Astrocyte (in vitro differentiated cells and primary cell): ENCODE data around the gene LCLAT1. TPM values are rescaled to one million over a fixed set of nuclear protein-coding genes. Genes with fewer than 3 reads are reported as not detected.
A peak's percentile ranks its signal among the peaks of the same experiment; 100 is the strongest.

Source experiments
- DNase-seq: peaks from one replicate; pipeline ENCODE4 v3.0.0-alpha.2; 2010; ENCODE audit warnings: low read depth
- FAIRE-seq: peaks from 2 replicates; lab custom pipeline; 2011; peaks lifted over from hg19 to GRCh38; lab: Jason Lieb, UNC
- H2AFZ ChIP-seq: 2 replicates; pipeline ENCODE4 v1.6.0; 2012; ENCODE audit warnings: low read depth, low read length, inconsistent platforms
- H3K27ac ChIP-seq: 2 replicates; pipeline ENCODE4 v1.5.1; 2011; ENCODE audit warnings: low read depth, low read length, inconsistent platforms
- H3K27me3 ChIP-seq: 2 replicates; pipeline ENCODE4 v1.6.0; 2011; ENCODE audit warnings: low read length, inconsistent platforms; ENCODE audit not compliant: insufficient read depth
- H3K36me3 ChIP-seq: 2 replicates; pipeline ENCODE4 v1.5.1; 2011; ENCODE audit warnings: low read length, inconsistent platforms; ENCODE audit not compliant: insufficient read depth
- H3K4me1 ChIP-seq: 2 replicates; pipeline ENCODE4 v1.5.1; 2011; ENCODE audit warnings: low read length, inconsistent platforms; ENCODE audit not compliant: insufficient read depth
- H3K4me2 ChIP-seq: 2 replicates; pipeline ENCODE4 v1.6.0; 2012; ENCODE audit warnings: low read length, inconsistent platforms
- H3K4me3 ChIP-seq: 2 replicates; pipeline ENCODE4 v1.5.1; 2011; ENCODE audit warnings: low read depth, mild to moderate bottlenecking, low read length, inconsistent platforms; ENCODE audit not compliant: insufficient read depth
- H3K79me2 ChIP-seq: 2 replicates; pipeline ENCODE4 v1.6.0; 2012; ENCODE audit warnings: mild to moderate bottlenecking, low read length, inconsistent platforms; ENCODE audit not compliant: insufficient read depth
- H3K9ac ChIP-seq: 2 replicates; pipeline ENCODE4 v1.6.0; 2012; ENCODE audit warnings: mild to moderate bottlenecking, low read length, inconsistent platforms
- H3K9me3 ChIP-seq: 2 replicates; pipeline ENCODE4 v1.5.1; 2012; ENCODE audit warnings: low read depth, mild to moderate bottlenecking, low read length, inconsistent platforms; ENCODE audit not compliant: insufficient read depth
- H4K20me1 ChIP-seq: 2 replicates; pipeline ENCODE4 v1.6.0; 2012; ENCODE audit warnings: low read length, inconsistent platforms; ENCODE audit not compliant: insufficient read depth
- H3K27ac Mint-ChIP-seq: one replicate; pipeline ENCODE4 v1.8.0; 2021; ENCODE audit warnings: mild to moderate bottlenecking, mixed read lengths; ENCODE audit not compliant: unreplicated experiment
- H3K27me3 Mint-ChIP-seq: one replicate; pipeline ENCODE4 v1.8.0; 2021; ENCODE audit warnings: low read depth, mixed read lengths; ENCODE audit not compliant: unreplicated experiment
- H3K36me3 Mint-ChIP-seq: one replicate; pipeline ENCODE4 v1.8.0; 2021; ENCODE audit warnings: low read depth, mixed read lengths; ENCODE audit not compliant: unreplicated experiment
- H3K4me1 Mint-ChIP-seq: one replicate; pipeline ENCODE4 v1.8.0; 2021; ENCODE audit warnings: low read depth, mixed read lengths; ENCODE audit not compliant: unreplicated experiment
- H3K4me3 Mint-ChIP-seq: one replicate; pipeline ENCODE4 v1.8.0; 2021; ENCODE audit warnings: mild to moderate bottlenecking, moderate library complexity, mixed read lengths; ENCODE audit not compliant: unreplicated experiment
- H3K9me3 Mint-ChIP-seq: one replicate; pipeline ENCODE4 v1.8.0; 2021; ENCODE audit warnings: mild to moderate bottlenecking, mixed read lengths; ENCODE audit not compliant: unreplicated experiment
- CTCF ChIP-seq: IDR thresholded peaks from 2 replicates; pipeline ENCODE4 v1.5.1; 2011; ENCODE audit warnings: low read depth, mild to moderate bottlenecking, inconsistent platforms, low read length, moderate library complexity; ENCODE audit not compliant: insufficient read depth
- EZH2 ChIP-seq: IDR thresholded peaks from 2 replicates; pipeline ENCODE4 v1.6.1; 2012; ENCODE audit warnings: mild to moderate bottlenecking, low read length, inconsistent platforms; ENCODE audit not compliant: insufficient read depth
- total RNA-seq: library from RNA; stranded (reverse); gene quantifications from 2 replicates; pipeline ENCODE4 v1.2.1, GENCODE V29; 2021

The LCLAT1 gene
- total RNA-seq, 1 donor from 2014 or later: 17.5 TPM

- H3K27me3 Mint-ChIP-seq: peaks cover 25% of the 10 kb centered on the region
- no peak overlapping the region for H2AFZ ChIP-seq
These were observed 41.8 kb upstream of the LCLAT1 start for GRCh38 chr2:30405260-30405605.

GRCh38 chr2:30406853-30407252 is 40.2 kb upstream of the LCLAT1 start:
- no peak overlapping the region for H3K9ac ChIP-seq
- no peaks in the 10 kb centered on the region for H3K36me3 ChIP-seq
- no peak overlapping the region for H3K4me3 ChIP-seq
- H3K36me3 Mint-ChIP-seq: no peaks in the 10 kb centered on the region
- DNase-seq (no peak), FAIRE-seq (no peak)
- H3K27ac Mint-ChIP-seq: no peak overlapping the region
- H3K79me2 ChIP-seq: no peaks in the 10 kb centered on the region
- peaks cover 14% of the 10 kb centered on the region for H3K27me3 Mint-ChIP-seq
- no peaks in the 10 kb centered on the region for H3K9me3 Mint-ChIP-seq
- no peak overlapping the region for H3K4me2 ChIP-seq
- no peak overlapping the region for H2AFZ ChIP-seq
- H3K4me1 Mint-ChIP-seq: peaks cover 41% of the 10 kb centered on the region
- H3K4me3 Mint-ChIP-seq: no peak overlapping the region
- no peak overlapping the region for H3K27ac ChIP-seq
- no peaks in the 10 kb centered on the region for H4K20me1 ChIP-seq
- no peak for TF ChIP-seq CTCF
- TF ChIP-seq EZH2: no peak
- no peaks in the 10 kb centered on the region for H3K9me3 ChIP-seq
- no peaks in the 10 kb centered on the region for H3K27me3 ChIP-seq
- peaks cover 40% of the 10 kb centered on the region for H3K4me1 ChIP-seq

More at GRCh38 chr2:30405260-30405605, 41.8 kb upstream of the LCLAT1 start:
- Histone ChIP-seq H3K9ac (no peak overlapping the region), H3K79me2 (no peaks in the 10 kb centered on the region), H3K4me1 (peaks cover 31% of the 10 kb centered on the region), H3K9me3 (no peaks in the 10 kb centered on the region), H3K27ac (no peak overlapping the region), H4K20me1 (no peaks in the 10 kb centered on the region), H3K27me3 (no peaks in the 10 kb centered on the region), H3K36me3 (no peaks in the 10 kb centered on the region), H3K4me2 (no peak overlapping the region), H3K4me3 (no peak overlapping the region)
- H3K4me3 Mint-ChIP-seq: no peak overlapping the region
- H3K4me1 Mint-ChIP-seq: peaks cover 29% of the 10 kb centered on the region
- H3K36me3 Mint-ChIP-seq: peaks cover 3% of the 10 kb centered on the region
- no peak for TF ChIP-seq EZH2
- TF ChIP-seq CTCF: no peak
- DNase-seq (no peak), FAIRE-seq (no peak)
- peaks cover 3% of the 10 kb centered on the region for H3K9me3 Mint-ChIP-seq
- H3K27ac Mint-ChIP-seq: no peak overlapping the region

- Histone ChIP-seq H3K4me1 (peaks cover 43% of the 10 kb centered on the region), H3K9ac (no peak overlapping the region), H4K20me1 (no peaks in the 10 kb centered on the region), H3K4me2 (peak overlapping the region; percentile 4), H3K9me3 (no peaks in the 10 kb centered on the region), H2AFZ (no peak overlapping the region), H3K4me3 (no peak overlapping the region), H3K79me2 (no peaks in the 10 kb centered on the region), H3K27me3 (no peaks in the 10 kb centered on the region), H3K27ac (no peak overlapping the region), H3K36me3 (no peaks in the 10 kb centered on the region)
- DNase-seq (peak; percentile 84), FAIRE-seq (peak; percentile 76)
- Mint-ChIP-seq H3K36me3 (no peaks in the 10 kb centered on the region), H3K4me1 (peaks cover 54% of the 10 kb centered on the region), H3K27ac (peak overlapping the region; percentile 22), H3K27me3 (peaks cover 9% of the 10 kb centered on the region), H3K9me3 (no peaks in the 10 kb centered on the region), H3K4me3 (no peak overlapping the region)
- TF ChIP-seq EZH2 (no peak), CTCF (no peak)
These were observed 38.1 kb upstream of the LCLAT1 start for GRCh38 chr2:30408961-30409387.
